KMS-11 (cell line): Measurements from ENCODE around the gene SERPINB10.
A peak's percentile ranks its signal among the peaks of the same experiment; 100 is the strongest.

Source experiments
- H2AFZ ChIP-seq: fragments of 200-600 bp; sonication (generic); 2 replicates; pipeline ENCODE4 v1.6.1; 2016; ENCODE audit warnings: antibody characterized with exemption, mixed run types, low read depth
- H3K27ac ChIP-seq: fragments of 200-600 bp; sonication (generic); 2 replicates; pipeline ENCODE4 v1.6.1; 2016; ENCODE audit warnings: mild to moderate bottlenecking, mixed run types
- H3K27me3 ChIP-seq: fragments of 200-600 bp; sonication (generic); 2 replicates; pipeline ENCODE4 v1.6.1; 2017; ENCODE audit warnings: mild to moderate bottlenecking, low read depth, mixed run types, moderate library complexity; ENCODE audit not compliant: insufficient read depth
- H3K36me3 ChIP-seq: fragments of 200-600 bp; sonication (generic); 2 replicates; pipeline ENCODE4 v1.6.1; 2017; ENCODE audit warnings: mild to moderate bottlenecking, mixed run types; ENCODE audit not compliant: insufficient read depth
- H3K4me1 ChIP-seq: fragments of 200-600 bp; sonication (generic); 2 replicates; pipeline ENCODE4 v1.6.1; 2016; ENCODE audit warnings: mild to moderate bottlenecking, low read depth, mixed run types; ENCODE audit not compliant: poor library complexity, severe bottlenecking
- H3K4me2 ChIP-seq: fragments of 200-600 bp; sonication (generic); 2 replicates; pipeline ENCODE4 v1.7.0; 2016; ENCODE audit warnings: mild to moderate bottlenecking, mixed run types
- H3K4me3 ChIP-seq: fragments of 200-600 bp; sonication (generic); IDR thresholded peaks from 2 replicates; pipeline ENCODE4 v1.6.1; 2017; ENCODE audit warnings: low read depth, low read length, mixed read lengths; ENCODE audit not compliant: insufficient read depth
- H3K79me2 ChIP-seq: fragments of 200-600 bp; sonication (generic); 2 replicates; pipeline ENCODE4 v1.6.1; 2016; ENCODE audit warnings: low read depth, mixed run types; ENCODE audit not compliant: insufficient read depth
- H3K9ac ChIP-seq: fragments of 200-600 bp; sonication (generic); 2 replicates; pipeline ENCODE4 v1.6.1; 2016; ENCODE audit warnings: mild to moderate bottlenecking, mixed run types
- H4K20me1 ChIP-seq: fragments of 200-600 bp; sonication (generic); 2 replicates; pipeline ENCODE4 v1.6.1; 2016; ENCODE audit warnings: mild to moderate bottlenecking, mixed run types; ENCODE audit not compliant: insufficient read depth
- CTCF ChIP-seq: fragments of 200-600 bp; sonication (generic); conservative IDR thresholded peaks from 2 replicates; pipeline ENCODE4 v1.6.1; 2017; ENCODE audit warnings: low read depth, mild to moderate bottlenecking, antibody characterized with exemption, low read length, moderate library complexity, mixed read lengths

The SERPINB10 gene

GRCh38 chr18:63975628-63976027 is 67.9 kb downstream of the SERPINB10 start:
- Histone ChIP-seq H3K4me2 (no peak overlapping the region), H3K27me3 (no peaks in the 10 kb centered on the region)
- no peak for TF ChIP-seq CTCF

DNA sequence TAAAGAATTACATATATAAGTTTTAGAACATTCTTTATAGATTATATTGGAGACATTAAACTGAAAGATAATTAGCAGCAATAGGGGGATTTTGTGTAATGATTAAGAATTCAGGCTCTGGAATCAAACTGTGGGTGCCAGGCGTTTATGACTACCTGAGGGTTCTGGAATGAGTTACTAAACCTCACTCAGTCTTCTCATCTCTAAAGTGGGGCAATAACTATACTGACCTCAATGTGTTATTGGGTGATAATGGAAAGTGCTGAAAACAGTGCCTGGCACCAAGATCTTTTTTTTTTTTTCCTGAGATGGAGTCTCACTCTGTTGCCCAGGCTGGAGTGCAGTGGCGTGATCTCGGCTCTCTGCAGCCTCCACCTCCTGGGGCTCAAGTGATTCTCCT is 69.3 kb downstream of the SERPINB10 start:
- H3K79me2 ChIP-seq, result no peaks in the 10 kb centered on the region
- peaks cover 6% of the 10 kb centered on the region for H3K4me1 ChIP-seq
- no peaks in the 10 kb centered on the region for H3K36me3 ChIP-seq
- no peak overlapping the region for H3K27ac ChIP-seq
- no peak overlapping the region for H3K4me3 ChIP-seq
- no peaks in the 10 kb centered on the region for H4K20me1 ChIP-seq
- no peaks in the 10 kb centered on the region for H3K27me3 ChIP-seq
- no peak overlapping the region for H3K9ac ChIP-seq
- no peak overlapping the region for H2AFZ ChIP-seq
- TF ChIP-seq CTCF, result no peak
- H3K4me2 ChIP-seq, result no peak overlapping the region

More at GRCh38 chr18:63975628-63976027, 67.9 kb downstream of the SERPINB10 start:
- Histone ChIP-seq H2AFZ (no peak overlapping the region), H4K20me1 (no peaks in the 10 kb centered on the region), H3K36me3 (no peaks in the 10 kb centered on the region), H3K4me1 (peaks cover 9% of the 10 kb centered on the region), H3K4me3 (no peak overlapping the region), H3K79me2 (no peaks in the 10 kb centered on the region), H3K9ac (no peak overlapping the region), H3K27ac (no peak overlapping the region)

- 0 out of 2 replicates have a peak overlapping the region, but pooled peaks have one; percentile 13 for H3K4me2 ChIP-seq
Measured at GRCh38 chr18:63979409-63979920, 71.7 kb downstream of the SERPINB10 start.

GRCh38 chr18:63980027-63980426 is 72.3 kb downstream of the SERPINB10 start:
- H3K9ac ChIP-seq, result no peak overlapping the region
- H3K27me3 ChIP-seq, result no peaks in the 10 kb centered on the region
- no peaks in the 10 kb centered on the region for H3K36me3 ChIP-seq
- no peak overlapping the region for H3K4me2 ChIP-seq
- no peak for TF ChIP-seq CTCF
- no peaks in the 10 kb centered on the region for H4K20me1 ChIP-seq
- no peak overlapping the region for H3K4me3 ChIP-seq
- no peaks in the 10 kb centered on the region for H3K79me2 ChIP-seq
- peak overlapping the region; percentile 69 for H2AFZ ChIP-seq
- no peak overlapping the region for H3K27ac ChIP-seq
- H3K4me1 ChIP-seq, result peaks cover 6% of the 10 kb centered on the region

More at GRCh38 chr18:63979409-63979920, 71.7 kb downstream of the SERPINB10 start:
- H3K27me3 ChIP-seq, result no peaks in the 10 kb centered on the region
- no peak overlapping the region for H3K27ac ChIP-seq
- no peaks in the 10 kb centered on the region for H4K20me1 ChIP-seq
- H2AFZ ChIP-seq, result peak overlapping the region; percentile 69
- no peak overlapping the region for H3K9ac ChIP-seq
- H3K36me3 ChIP-seq, result no peaks in the 10 kb centered on the region
- H3K79me2 ChIP-seq, result no peaks in the 10 kb centered on the region
- H3K4me3 ChIP-seq, result no peak overlapping the region
- TF ChIP-seq CTCF, result peak; percentile 99
- peaks cover 6% of the 10 kb centered on the region for H3K4me1 ChIP-seq
